GM12878 (cell line): ENCODE results near the gene AIRE. TPM values are rescaled to one million over a fixed set of nuclear protein-coding genes. Genes with fewer than 3 reads are reported as not detected.
A peak's percentile ranks its signal among the peaks of the same experiment; 100 is the strongest.

Experiments used
- GATAD2B ChIP-seq: fragments of 450-650 bp; conservative IDR thresholded peaks from 2 replicates; pipeline ENCODE4 v1.6.1; 2017; ENCODE audit warnings: low read depth, mild to moderate bottlenecking, moderate library complexity
- HDAC6 ChIP-seq: fragments of 200-600 bp; sonication (generic); IDR thresholded peaks from one replicate; pipeline ENCODE4 v1.8.0; 2017; ENCODE audit warnings: antibody characterized with exemption; ENCODE audit not compliant: unreplicated experiment
- IKZF2 ChIP-seq, 2 experiments: fragments of 450-650 bp; IDR thresholded peaks; 2 replicates each; pipeline ENCODE4 v1.6.1; 2017; ENCODE audit warnings: mild to moderate bottlenecking in 2 of 2, moderate library complexity in 2 of 2
- LARP7 ChIP-seq: fragments of 450-650 bp; IDR thresholded peaks from 2 replicates; pipeline ENCODE4 v1.6.1; 2017; ENCODE audit warnings: mild to moderate bottlenecking
- MYC ChIP-seq: IDR thresholded peaks from 2 replicates; pipeline ENCODE4 v1.6.1; 2011; ENCODE audit warnings: mild to moderate bottlenecking, low read length, moderate library complexity, inconsistent platforms; ENCODE audit not compliant: insufficient read depth, insufficient replicate concordance, insufficient read length, severe bottlenecking
- NFYA ChIP-seq: IDR thresholded peaks from 2 replicates; pipeline ENCODE4 v1.6.1; 2011; ENCODE audit warnings: low read depth, mild to moderate bottlenecking, low read length, improper control_type of control experiment, borderline replicate concordance
- PAX8 ChIP-seq: fragments of 450-650 bp; IDR thresholded peaks from 2 replicates; pipeline ENCODE4 v1.6.1; 2017; ENCODE audit warnings: mild to moderate bottlenecking, moderate library complexity
- SP1 ChIP-seq: IDR thresholded peaks from one replicate; pipeline ENCODE4 v1.6.1; 2011; ENCODE audit warnings: low read depth, low read length
- SPI1 ChIP-seq: IDR thresholded peaks from 2 replicates; pipeline ENCODE4 v1.6.1; 2011; ENCODE audit warnings: low read depth, mild to moderate bottlenecking, low read length, moderate library complexity, borderline replicate concordance; ENCODE audit not compliant: insufficient read depth
- TCF3 ChIP-seq: IDR thresholded peaks from 2 replicates; pipeline ENCODE4 v1.6.1; 2012; ENCODE audit warnings: low read depth, mild to moderate bottlenecking, low read length, borderline replicate concordance; ENCODE audit not compliant: insufficient read depth
- ZNF217 ChIP-seq: fragments of 450-650 bp; IDR thresholded peaks from 2 replicates; pipeline ENCODE4 v1.6.1; 2017; ENCODE audit warnings: antibody characterized with exemption, mild to moderate bottlenecking
- ZNF384 ChIP-seq: IDR thresholded peaks from 2 replicates; pipeline ENCODE4 v1.6.1; 2012; ENCODE audit warnings: low read depth, mild to moderate bottlenecking, low read length, improper control_type of control experiment, borderline replicate concordance
- ZNF592 ChIP-seq: fragments of 450-650 bp; IDR thresholded peaks from 2 replicates; pipeline ENCODE4 v1.6.1; 2017; ENCODE audit warnings: mild to moderate bottlenecking, moderate library complexity
- ZSCAN29 ChIP-seq: fragments of 450-650 bp; IDR thresholded peaks from 2 replicates; pipeline ENCODE4 v1.6.1; 2017; ENCODE audit warnings: mild to moderate bottlenecking, moderate library complexity
- polyA plus RNA-seq, 11 experiments: library from polyadenylated mRNA; depleted of rRNA in 4 of 11; unstranded in 6 of 11; stranded (reverse) in 5 of 11; fragments of >200 nt; fragmentation: Nextera tagmentation in 4 of 11; fragmentation: Illumina TruSeq in 1 of 11; extraction: Ambion mirVana in 4 of 11; extraction: Trizol in 1 of 11; gene quantifications; 1 replicate in 1 of 11; 2 replicates in 10 of 11; pipeline versions ENCODE4 v1.2.1 to v1.2.3, GENCODE V29; 2011 to 2016; ENCODE audit warnings: inconsistent platforms in 2 of 11, missing spikeins in 2 of 11, low read depth in 1 of 11
- total RNA-seq, 4 experiments: library from RNA; depleted of rRNA in 3 of 4; stranded (reverse); fragments of >200 nt in 3 of 4; fragmentation: Illumina TruSeq in 1 of 4; extraction: Trizol in 1 of 4; gene quantifications; 2 replicates each; pipeline versions ENCODE4 v1.2.1 to v1.2.3, GENCODE V29; 2013 to 2021

Gene AIRE
- total and polyA plus RNA-seq, 10 of the 15 experiments (the other 5 are each of a cell fraction or from before 2014, with no cell fraction given): 0.05 to 0.10 TPM; not detected in 8

DNA sequence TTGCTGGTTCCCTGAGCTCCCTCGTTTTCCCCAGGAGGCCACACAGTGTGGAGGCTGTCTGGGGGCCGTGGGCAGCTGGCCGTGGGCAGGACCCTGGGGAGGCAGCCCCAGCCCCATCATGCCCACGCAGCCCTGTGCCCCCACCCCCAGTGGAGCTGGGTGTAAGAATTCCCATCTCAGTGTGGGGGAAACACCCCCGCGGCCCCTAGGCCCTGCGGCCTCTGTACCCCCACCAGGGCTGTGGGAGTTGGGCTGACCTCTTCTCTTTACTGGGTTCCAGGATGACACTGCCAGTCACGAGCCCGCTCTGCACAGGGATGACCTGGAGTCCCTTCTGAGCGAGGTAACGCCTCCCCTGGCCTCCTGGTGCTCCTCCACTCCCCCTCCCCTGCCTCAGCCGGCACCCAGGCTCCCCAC is 10.4 kb downstream of the AIRE start (continued):
- TF ChIP-seq SPI1 (no peak), SP1 (no peak), ZNF217 (0 out of 2 replicates have a peak, but pooled peaks have one; percentile 15), TCF3 (no peak), GATAD2B (peak; percentile 76), MYC (no peak), PAX8 (no peak), IKZF2 (IDR thresholded peaks at IDR 0.05) (peak; percentile 24; a peak in 2 of 4 replicates), ZNF384 (no peak), NFYA (no peak), HDAC6 (no peak), ZSCAN29 (no peak), LARP7 (0 out of 2 replicates have a peak, but pooled peaks have one; percentile 8), ZNF592 (no peak)
